IMR-90 (cell line): ENCODE measurements around the gene GRHL3. TPM values are rescaled to one million over a fixed set of nuclear protein-coding genes. Genes with fewer than 3 reads are reported as not detected.

Experiments used
- ATAC-seq: fragments of 200-7000 bp; cut with Tn5 transposase; 2 replicates; pipeline ENCODE4 v1.9.1; 2020; ENCODE audit warnings: low read depth, mild to moderate bottlenecking, moderate library complexity
- BruUV-seq: library from RNA; stranded (reverse); fragments of 400-500 nt; replicated peaks from 2 replicates; lab custom pipeline; 2021; lab: Mats Ljungman, UMichigan
- CTCF ChIA-PET: fragments of 300-600 bp; formaldehyde crosslinking; extraction: SDS; loops from one replicate; lab custom pipeline; 2021; ENCODE audit warnings: antibody characterized with exemption; lab: Yijun Ruan, JAX
- POLR2A ChIA-PET: fragments of 300-600 bp; sonication (Branson Sonifier 250); formaldehyde crosslinking; loops from one replicate; lab custom pipeline; 2022; ENCODE audit warnings: antibody characterized with exemption; ENCODE audit not compliant: unreplicated experiment; lab: Charles Lee
- DNase-seq: peaks from one replicate; pipeline ENCODE4 v3.0.0; 2013
- H2AFZ ChIP-seq: replicated peaks from 2 replicates; pipeline ENCODE3; 2013; ENCODE audit warnings: low read length, mild to moderate bottlenecking; ENCODE audit not compliant: poor library complexity
- H2AK5ac ChIP-seq: 2 replicates; pipeline ENCODE4 v1.6.1; 2013; ENCODE audit warnings: low read depth, low read length, inconsistent platforms
- H2AK9ac ChIP-seq: replicated peaks from 2 replicates; pipeline ENCODE3; 2013; ENCODE audit warnings: mild to moderate bottlenecking, low read depth, low read length, moderate library complexity; ENCODE audit not compliant: poor library complexity
- H2BK120ac ChIP-seq: 2 replicates; pipeline ENCODE4 v1.6.1; 2013; ENCODE audit warnings: low read depth, low read length, inconsistent platforms
- H2BK15ac ChIP-seq: 3 replicates; pipeline ENCODE4 v1.6.1; 2013; ENCODE audit warnings: low read depth, low read length, inconsistent platforms
- H2BK20ac ChIP-seq: 2 replicates; pipeline ENCODE4 v1.6.1; 2013; ENCODE audit warnings: low read depth, mild to moderate bottlenecking, inconsistent platforms, low read length, moderate library complexity
- H2BK5ac ChIP-seq: 2 replicates; pipeline ENCODE4 v1.6.1; 2013; ENCODE audit warnings: mild to moderate bottlenecking, low read depth, low read length, inconsistent platforms; ENCODE audit not compliant: poor library complexity, severe bottlenecking
- H3K14ac ChIP-seq: replicated peaks from 2 replicates; pipeline ENCODE4 v1.6.1; 2013; ENCODE audit warnings: low read depth, low read length, inconsistent platforms
- H3K18ac ChIP-seq: 2 replicates; pipeline ENCODE4 v1.6.1; 2013; ENCODE audit warnings: low read depth, low read length, control low read depth
- H3K23ac ChIP-seq: 2 replicates; pipeline ENCODE4 v1.6.1; 2013; ENCODE audit warnings: low read depth, low read length, inconsistent platforms
- H3K27ac ChIP-seq: 2 replicates; pipeline ENCODE4 v1.5.1; 2013; ENCODE audit warnings: mild to moderate bottlenecking, control low read depth, low read length; ENCODE audit not compliant: insufficient read depth
- H3K27me3 ChIP-seq: 2 replicates; pipeline ENCODE4 v1.6.1; 2013; ENCODE audit warnings: low read length; ENCODE audit not compliant: control insufficient read depth, insufficient read depth
- H3K36me3 ChIP-seq: 2 replicates; pipeline ENCODE4 v1.6.1; 2013; ENCODE audit warnings: low read length, mixed read lengths; ENCODE audit not compliant: control insufficient read depth, insufficient read depth
- H3K4ac ChIP-seq: 2 replicates; pipeline ENCODE4 v1.6.1; 2013; ENCODE audit warnings: low read depth, low read length, inconsistent platforms
- H3K4me1 ChIP-seq: 2 replicates; pipeline ENCODE4 v1.6.1; 2013; ENCODE audit warnings: low read length, mixed read lengths; ENCODE audit not compliant: control insufficient read depth, insufficient read depth
- H3K4me2 ChIP-seq: 2 replicates; pipeline ENCODE4 v1.6.1; 2013; ENCODE audit warnings: low read depth, mild to moderate bottlenecking, control low read depth, low read length, moderate library complexity
- H3K4me3 ChIP-seq: 2 replicates; pipeline ENCODE4 v1.5.1; 2013; ENCODE audit warnings: low read depth, mild to moderate bottlenecking, control low read depth, low read length, moderate library complexity; ENCODE audit not compliant: insufficient read depth
- H3K56ac ChIP-seq: 2 replicates; pipeline ENCODE4 v1.6.1; 2013; ENCODE audit warnings: low read length, inconsistent platforms; ENCODE audit not compliant: insufficient read depth; ENCODE audit errors: extremely low read depth
- H3K79me1 ChIP-seq, 2 experiments: 2 replicates each; pipeline ENCODE4 v1.6.1; 2013; ENCODE audit warnings: low read length in 2 of 2, inconsistent platforms in 1 of 2, low read depth in 1 of 2
- H3K9ac ChIP-seq: 2 replicates; pipeline ENCODE4 v1.6.1; 2013; ENCODE audit warnings: low read depth, low read length, control low read depth
- H3K9me1 ChIP-seq: 2 replicates; pipeline ENCODE4 v1.6.1; 2013; ENCODE audit warnings: low read length, inconsistent platforms; ENCODE audit not compliant: insufficient read depth
- H3K9me3 ChIP-seq: 2 replicates; pipeline ENCODE4 v1.6.1; 2013; ENCODE audit warnings: low read length; ENCODE audit not compliant: control insufficient read depth, insufficient read depth
- H4K20me1 ChIP-seq: 2 replicates; pipeline ENCODE4 v1.6.1; 2013; ENCODE audit warnings: low read length, inconsistent platforms; ENCODE audit not compliant: insufficient read depth
- H4K5ac ChIP-seq: 2 replicates; pipeline ENCODE4 v1.6.1; 2013; ENCODE audit warnings: mild to moderate bottlenecking, low read depth, low read length, control low read depth
- H4K8ac ChIP-seq, 2 experiments: 2 replicates each; pipeline ENCODE4 v1.6.1; 2013; ENCODE audit warnings: low read depth in 2 of 2, low read length in 2 of 2, control low read depth in 1 of 2, inconsistent platforms in 1 of 2
- H4K91ac ChIP-seq: 2 replicates; pipeline ENCODE4 v1.6.1; 2013; ENCODE audit warnings: low read depth, low read length, inconsistent platforms; ENCODE audit not compliant: insufficient read depth
- MXI1 ChIP-seq: IDR thresholded peaks from 2 replicates; pipeline ENCODE4 v1.6.1; 2012; ENCODE audit warnings: low read depth, mild to moderate bottlenecking, low read length, moderate library complexity, borderline replicate concordance
- RCOR1 ChIP-seq: IDR thresholded peaks from 2 replicates; pipeline ENCODE4 v1.6.1; 2012; ENCODE audit warnings: mild to moderate bottlenecking, low read length, improper control_type of control experiment; ENCODE audit not compliant: insufficient replicate concordance
- WGBS, 2 experiments: methylation state at CpG; one replicate each; pipeline versions ENCODE4 v1.1.5 to v1.1.7; 2013; ENCODE audit warnings: missing lambda C conversion rate in 2 of 2; ENCODE audit not compliant: insufficient read length in 1 of 2; ENCODE audit errors: extremely low coverage in 2 of 2; 5-methylcytosine and 5-hydroxymethylcytosine counted together
- dilution Hi-C: fragments of 300-500 bp; cut with HindIII; formaldehyde crosslinking; loops from one replicate; pipeline ENCODE4 v1.14.3; 2018; ENCODE audit warnings: low sequenced_read_pairs; ENCODE audit not compliant: unreplicated experiment
- in situ Hi-C: fragments of 300-500 bp; cut with MboI; formaldehyde crosslinking; loops from 3 replicates; pipeline ENCODE4 v1.14.3; 2019; ENCODE audit warnings: low sequenced_read_pairs, inconsistent platforms, mixed read lengths
- intact Hi-C: fragments of 100-400 bp; cut with micrococcal nuclease; formaldehyde crosslinking; loops from 2 replicates; pipeline ENCODE4 v1.10.0; 2022
- polyA plus RNA-seq, 3 experiments: library from polyadenylated mRNA; depleted of rRNA; stranded (reverse); fragments of >200 nt; gene quantifications; 2 replicates each; pipeline ENCODE4 v1.2.3, GENCODE V29; 2012; ENCODE audit warnings: low replicate concordance in 1 of 3
- total RNA-seq: library from RNA; depleted of rRNA; stranded (reverse); fragments of >200 nt; gene quantifications from 2 replicates; pipeline ENCODE4 v1.2.3, GENCODE V29; 2012
- TF ChIP-seq, protein P1 (sequence below): fragments of 150-350 bp; IDR thresholded peaks from 2 replicates; pipeline ENCODE4 v1.6.1; 2017; ENCODE audit warnings: mild to moderate bottlenecking, antibody characterized with exemption, low read length, low read depth

GRHL3 gene
- total and polyA plus RNA-seq, 2 of the 4 experiments (the other 2 are of a cell fraction), result not detected

GRCh38 chr1:24369199-24369598 lies 50.0 kb downstream of the GRHL3 start:
- ChIA-PET POLR2A (no interaction called here), CTCF (interaction anchor here (1.5 kb wide), 1 partner anchor 168 kb away, joined by 4 read pairs; no protein-coding TSS in a partner anchor)
- intact Hi-C loops (no loop called here), in situ Hi-C loops (no loop called here), dilution Hi-C loops (no loop called here)
- no CpG with 5 or more reads among the region's 4 CpGs for WGBS, 2 experiments
- H2AK5ac ChIP-seq, result no peak overlapping the region
- H3K14ac ChIP-seq, result no peak overlapping the region
- H4K20me1 ChIP-seq, result no peaks in the 10 kb centered on the region
- H3K9ac ChIP-seq, result no peak overlapping the region
- H2AK9ac ChIP-seq, result no peak overlapping the region
- H2BK120ac ChIP-seq, result no peak overlapping the region
- no peak overlapping the region for H3K4me2 ChIP-seq
- no peak overlapping the region for H2BK20ac ChIP-seq
- H3K23ac ChIP-seq, result no peak overlapping the region
- peaks cover 0 to 4% of the 10 kb centered on the region in 2 experiments; a peak in 1 of 4 replicates for H3K79me1 ChIP-seq
- H4K8ac ChIP-seq, result no peak overlapping the region
- no peaks in the 10 kb centered on the region for H3K27me3 ChIP-seq
- H4K5ac ChIP-seq, result no peak overlapping the region
- H3K9me3 ChIP-seq, result no peaks in the 10 kb centered on the region
- H3K4me3 ChIP-seq, result no peak overlapping the region
- no peak overlapping the region for H3K18ac ChIP-seq
- H3K4ac ChIP-seq, result no peak overlapping the region
- ATAC-seq (no peak), DNase-seq (no peak)
- H3K27ac ChIP-seq, result no peak overlapping the region
- no TSS peak for BruUV-seq
- no peak overlapping the region for H2BK5ac ChIP-seq
- no peak overlapping the region for H2AFZ ChIP-seq
- H2BK15ac ChIP-seq, result no peak overlapping the region
- H3K9me1 ChIP-seq, result peaks cover 14% of the 10 kb centered on the region
- no peaks in the 10 kb centered on the region for H3K36me3 ChIP-seq
- H3K56ac ChIP-seq, result no peak overlapping the region
- TF ChIP-seq MXI1 (no peak), RCOR1 (no peak)
- TF ChIP-seq, protein P1, sequence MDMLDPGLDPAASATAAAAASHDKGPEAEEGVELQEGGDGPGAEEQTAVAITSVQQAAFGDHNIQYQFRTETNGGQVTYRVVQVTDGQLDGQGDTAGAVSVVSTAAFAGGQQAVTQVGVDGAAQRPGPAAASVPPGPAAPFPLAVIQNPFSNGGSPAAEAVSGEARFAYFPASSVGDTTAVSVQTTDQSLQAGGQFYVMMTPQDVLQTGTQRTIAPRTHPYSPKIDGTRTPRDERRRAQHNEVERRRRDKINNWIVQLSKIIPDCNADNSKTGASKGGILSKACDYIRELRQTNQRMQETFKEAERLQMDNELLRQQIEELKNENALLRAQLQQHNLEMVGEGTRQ, result no peak
- peaks cover 9% of the 10 kb centered on the region for H3K4me1 ChIP-seq
- no peak overlapping the region for H4K91ac ChIP-seq
